HuH-7 (cell line): ENCODE results near the gene C2orf92.
"Not testable (repeated sequence)": the region's sequence is repeated elsewhere in the genome, so short reads cannot be mapped to it uniquely, and the experiment has no call there.

Experiments used
- DNase-seq: peaks from one replicate; pipeline ENCODE4 v3.0.0; 2011; ENCODE audit warnings: low spot score

Gene C2orf92

DNA sequence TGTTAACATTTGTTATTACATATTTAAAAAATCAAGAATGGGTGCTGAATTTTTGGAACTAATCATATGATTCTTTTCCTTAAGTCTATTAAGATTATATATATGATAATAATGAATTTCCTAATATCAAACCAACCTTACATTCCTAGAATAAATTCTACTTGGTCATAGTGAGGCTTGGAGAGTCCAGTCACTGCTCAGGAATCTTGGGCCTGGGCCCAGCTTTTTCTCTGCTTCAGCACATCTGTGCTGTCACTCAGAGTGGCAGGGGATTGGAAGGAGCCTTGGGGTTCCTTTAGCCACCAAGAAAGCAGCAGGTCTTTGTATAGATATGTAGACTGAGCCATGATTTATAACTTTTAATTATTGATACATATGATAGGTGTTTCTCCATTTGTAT, 24.0 kb downstream of the C2orf92 start:
- DNase-seq, result no peak

DNA sequence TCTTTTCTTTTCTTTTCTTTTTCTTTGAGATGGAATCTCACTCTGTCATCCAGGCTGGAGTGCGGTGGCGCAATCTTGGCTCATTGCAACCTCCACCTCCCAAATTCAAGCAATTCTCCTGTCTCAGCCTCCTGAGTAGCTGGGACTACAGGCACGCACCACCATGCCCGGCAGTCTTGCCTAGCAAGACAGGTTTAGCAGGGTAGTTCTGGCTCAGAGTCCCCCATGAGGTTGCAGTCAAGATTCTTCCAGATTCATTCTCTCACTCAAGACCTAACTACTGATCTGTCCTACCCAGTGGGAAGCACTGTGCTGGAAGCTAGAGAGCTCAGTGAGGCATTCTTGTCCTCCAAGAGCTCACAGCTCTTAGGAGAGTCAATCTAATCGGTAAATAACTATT, 26.2 kb downstream of the C2orf92 start:
- no peak for DNase-seq

DNA sequence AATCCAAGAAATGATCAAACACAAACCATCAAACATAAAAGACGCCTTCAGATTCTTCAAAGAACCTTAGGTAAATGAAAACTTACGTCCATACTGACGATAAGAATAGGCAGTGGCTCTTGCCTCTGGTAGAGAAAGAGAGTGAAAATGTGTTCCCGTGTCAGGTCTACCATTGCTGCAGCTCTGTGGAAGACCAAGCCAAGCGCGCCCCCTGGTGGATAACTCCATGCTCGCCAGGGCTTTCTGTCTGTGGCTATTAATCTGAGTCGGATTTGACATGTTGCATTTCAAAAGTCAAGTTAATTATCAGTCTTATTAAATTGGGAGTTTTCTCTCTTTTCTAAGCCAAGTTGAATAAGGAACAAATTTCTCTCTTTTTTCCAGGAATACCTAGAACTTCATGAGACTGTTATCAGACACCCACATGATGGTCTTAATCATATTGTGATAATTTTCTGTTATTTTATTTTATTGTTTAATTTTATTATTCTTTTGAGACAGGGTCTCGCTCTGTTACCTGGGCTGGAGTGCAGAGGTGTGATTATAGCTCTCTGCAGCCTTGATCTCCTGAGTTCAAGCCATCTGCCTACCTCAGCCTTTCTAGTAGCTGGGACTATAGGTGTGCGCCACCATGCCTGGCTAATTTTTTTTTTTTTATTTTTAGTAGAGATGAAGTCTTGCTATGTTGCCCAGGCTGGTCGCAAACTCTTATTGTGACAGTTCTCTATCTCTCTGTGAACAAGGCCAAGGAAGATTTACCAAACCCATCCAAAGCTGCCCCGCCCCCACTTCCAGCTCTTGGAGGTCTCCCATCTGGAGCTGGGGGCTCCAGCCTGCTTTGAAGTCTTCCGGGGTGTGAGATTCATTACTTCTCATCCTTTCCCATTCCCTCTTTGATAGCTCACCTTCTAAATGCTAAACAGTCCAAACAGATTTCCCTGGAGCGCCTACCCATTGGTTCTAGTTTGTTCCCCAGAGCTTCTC, 28.0 kb downstream of the C2orf92 start:
- DNase-seq, result peak; percentile 77

DNA sequence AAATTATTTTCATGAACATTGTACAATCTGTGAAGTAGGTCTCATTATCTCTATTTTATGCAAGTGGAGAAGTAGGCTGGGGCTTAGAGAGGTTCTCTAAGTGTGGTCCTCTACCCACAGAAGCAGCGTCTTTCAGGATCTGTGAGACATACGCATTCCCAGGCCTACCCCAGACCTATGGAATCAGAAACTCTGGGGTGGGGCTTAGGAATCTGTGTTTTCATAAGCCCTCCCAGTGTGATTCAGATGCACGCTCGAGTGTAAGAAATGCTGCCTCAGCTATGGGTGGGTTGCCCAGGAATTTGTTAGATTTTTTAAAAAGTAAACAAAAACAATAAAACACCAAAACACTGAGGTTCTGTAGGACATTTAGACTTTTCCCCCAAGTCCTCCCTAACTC, 29.0 kb downstream of the C2orf92 start:
- no peak for DNase-seq

DNA sequence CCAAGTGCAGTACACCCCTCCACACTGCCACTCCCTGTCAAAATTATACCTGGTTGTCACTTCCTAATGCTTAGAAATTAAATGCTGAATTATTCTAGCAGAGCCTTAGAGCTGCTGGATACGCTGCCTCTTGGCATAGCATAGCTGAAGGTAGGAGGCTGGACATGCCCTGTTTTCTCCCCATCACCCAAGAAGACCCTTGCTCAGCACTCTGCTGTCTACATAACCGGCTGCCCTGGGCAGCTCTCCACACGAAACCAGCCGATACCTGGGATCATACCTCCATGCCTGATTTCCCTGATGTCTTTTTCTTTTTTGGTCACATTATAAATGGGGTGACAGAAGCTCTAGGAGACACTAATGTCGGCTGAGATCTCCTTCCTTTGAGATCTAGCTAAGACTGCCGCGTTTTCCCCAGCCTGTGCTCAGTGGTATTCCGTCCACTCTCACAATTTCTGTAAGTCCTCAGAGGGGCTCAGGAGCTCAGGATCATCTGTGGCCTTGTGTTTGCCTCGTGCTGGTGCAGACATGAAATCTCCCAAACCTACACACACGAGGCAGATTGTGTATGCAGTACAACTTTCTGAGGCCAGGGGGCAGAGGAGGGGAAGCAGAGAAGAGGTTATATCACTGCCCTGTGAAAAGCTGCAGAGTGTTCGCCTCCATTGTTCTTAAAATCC, 30.4 kb downstream of the C2orf92 start:
- DNase-seq, result peak; percentile 74

DNA sequence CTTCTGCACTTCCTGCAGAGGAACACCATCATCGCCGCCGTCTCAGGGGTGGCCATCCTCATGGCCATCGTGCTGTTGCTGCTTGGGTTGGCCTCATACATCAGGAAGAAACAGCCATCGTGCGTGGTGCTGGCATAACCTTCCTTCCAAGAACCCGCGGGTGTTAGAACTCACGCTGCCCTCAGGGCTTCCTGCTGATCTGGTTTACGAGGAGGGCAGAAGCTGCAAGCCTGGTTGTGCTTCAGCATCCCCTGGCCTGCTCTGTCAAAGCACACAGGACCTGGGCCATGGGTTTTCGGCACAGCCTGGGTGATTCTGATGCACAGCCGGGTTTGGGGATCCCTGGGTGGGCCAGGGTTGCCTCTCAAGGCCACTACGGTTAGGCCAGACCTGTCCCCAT, 31.7 kb downstream of the C2orf92 start:
- no peak for DNase-seq

DNA sequence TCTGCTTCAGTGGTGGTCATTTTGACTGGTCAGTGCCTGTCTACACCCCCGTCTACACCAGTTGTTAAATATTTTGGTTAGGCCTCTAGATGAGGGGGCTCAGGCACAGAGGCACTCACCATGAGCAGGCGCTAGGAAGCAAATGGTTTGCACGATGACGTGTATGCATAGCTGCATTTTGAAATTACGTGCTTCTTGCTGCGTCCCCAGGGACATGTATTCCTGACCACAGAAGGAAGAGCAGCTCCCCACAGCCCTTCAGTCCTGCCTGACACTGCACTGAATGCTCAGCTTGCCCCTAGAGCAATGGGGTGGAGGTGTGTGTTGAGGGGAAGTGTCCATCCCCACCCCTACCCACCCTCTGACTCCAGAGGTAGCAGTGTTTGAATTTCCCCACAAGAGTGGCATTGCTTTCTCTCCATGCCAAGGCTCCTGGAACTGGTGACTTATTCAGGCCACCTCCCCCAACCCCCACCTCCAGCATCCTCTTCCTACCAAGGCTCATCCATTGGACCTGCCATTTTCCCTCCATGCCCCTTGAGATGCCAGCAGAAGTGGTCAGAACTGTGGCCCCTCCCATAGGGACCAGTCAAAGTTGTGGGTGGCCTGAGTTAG, 32.4 kb downstream of the C2orf92 start:
- DNase-seq, result no peak

DNA sequence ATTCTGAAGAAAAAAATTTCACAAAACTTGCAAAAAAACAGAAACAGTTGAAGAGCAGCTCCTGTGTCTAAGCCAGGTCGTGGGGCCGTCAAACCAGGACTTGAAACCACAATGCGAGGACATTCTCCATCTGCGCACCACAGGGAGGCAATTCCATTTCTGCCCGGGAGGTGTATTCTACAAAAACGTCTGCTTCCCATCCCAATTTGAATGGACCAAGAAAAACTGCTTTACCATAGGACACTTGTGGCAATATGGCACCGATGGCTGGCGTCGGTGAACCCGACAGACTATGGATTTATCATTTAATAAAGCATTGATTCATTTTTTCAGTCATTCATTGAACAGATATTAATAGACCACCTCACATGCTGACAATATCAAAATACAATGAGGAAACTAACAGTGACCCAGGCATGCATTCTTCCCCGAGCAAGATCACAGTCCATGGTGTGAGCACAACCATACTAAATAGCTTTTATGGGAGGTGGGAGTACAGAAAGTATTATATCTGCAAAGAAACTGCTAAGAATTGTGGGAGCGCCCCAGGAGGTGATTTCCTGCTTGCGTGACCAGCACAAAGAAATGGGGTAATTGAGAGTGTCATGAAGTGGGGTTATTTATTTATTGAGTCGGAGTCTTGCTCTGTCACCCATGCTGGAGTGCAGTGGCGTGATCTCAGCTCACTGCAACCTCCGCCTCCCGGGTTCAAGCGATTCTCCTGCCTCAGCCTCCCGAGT, 33.4 kb downstream of the C2orf92 start:
- DNase-seq, result no peak

DNA sequence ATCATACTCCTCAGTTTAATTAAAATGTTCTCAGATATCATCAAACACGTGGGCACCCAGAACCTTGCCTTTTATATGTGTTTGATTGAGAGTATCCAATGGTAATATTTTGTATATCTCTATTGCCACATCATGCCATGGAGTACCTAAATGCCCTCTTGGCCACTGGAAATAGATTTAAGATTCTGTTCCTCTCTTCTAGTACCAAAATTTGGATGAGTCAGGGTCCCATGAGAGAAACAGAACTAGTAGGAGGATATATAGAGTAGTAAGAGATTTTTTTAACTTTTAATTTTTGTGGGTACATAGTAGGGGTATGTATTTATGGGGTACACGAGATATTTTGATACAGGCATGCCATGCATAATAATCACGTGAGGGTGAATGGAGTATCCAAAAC, 34.2 kb downstream of the C2orf92 start:
- no peak for DNase-seq

DNA sequence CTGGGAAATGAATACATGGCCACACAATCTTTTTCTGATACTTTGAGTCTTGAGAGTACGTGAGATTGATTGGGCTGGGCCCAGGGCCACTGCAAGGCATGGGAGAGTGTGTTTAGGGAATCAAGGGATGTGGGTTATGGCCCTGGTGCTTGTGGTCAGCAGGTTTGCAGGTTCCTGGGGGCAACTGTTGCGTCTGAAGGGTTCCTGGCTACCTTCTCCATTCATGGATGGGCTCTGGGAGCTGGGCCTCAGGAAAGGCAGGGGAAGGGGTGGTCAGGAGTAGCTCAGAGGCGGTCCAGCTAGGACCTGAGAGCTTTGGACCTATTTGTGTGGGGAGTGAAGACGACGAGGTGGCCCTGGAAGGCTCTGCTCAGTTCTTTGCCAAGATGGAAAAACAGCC, 35.5 kb downstream of the C2orf92 start:
- DNase-seq, result no peak

DNA sequence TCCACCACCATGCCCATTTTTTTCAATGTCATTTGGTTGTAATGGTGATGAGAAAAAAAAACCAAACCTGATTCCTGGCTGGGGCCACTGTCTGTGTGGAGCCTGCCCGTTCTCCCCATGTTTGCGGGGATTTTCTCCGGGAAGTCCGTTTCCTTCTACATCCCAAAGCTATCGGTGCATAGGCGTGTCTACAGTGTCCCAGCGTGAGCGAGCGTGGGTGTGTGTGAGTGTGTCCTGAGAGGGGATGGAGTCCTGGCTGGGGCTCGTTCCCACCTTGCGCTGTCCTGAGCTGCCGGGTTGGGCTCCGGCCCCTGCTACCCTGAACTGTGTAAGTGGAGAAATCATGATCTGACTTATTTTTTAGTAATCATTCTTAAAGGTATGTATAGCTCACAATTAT, 36.6 kb downstream of the C2orf92 start:
- no peak for DNase-seq

DNA sequence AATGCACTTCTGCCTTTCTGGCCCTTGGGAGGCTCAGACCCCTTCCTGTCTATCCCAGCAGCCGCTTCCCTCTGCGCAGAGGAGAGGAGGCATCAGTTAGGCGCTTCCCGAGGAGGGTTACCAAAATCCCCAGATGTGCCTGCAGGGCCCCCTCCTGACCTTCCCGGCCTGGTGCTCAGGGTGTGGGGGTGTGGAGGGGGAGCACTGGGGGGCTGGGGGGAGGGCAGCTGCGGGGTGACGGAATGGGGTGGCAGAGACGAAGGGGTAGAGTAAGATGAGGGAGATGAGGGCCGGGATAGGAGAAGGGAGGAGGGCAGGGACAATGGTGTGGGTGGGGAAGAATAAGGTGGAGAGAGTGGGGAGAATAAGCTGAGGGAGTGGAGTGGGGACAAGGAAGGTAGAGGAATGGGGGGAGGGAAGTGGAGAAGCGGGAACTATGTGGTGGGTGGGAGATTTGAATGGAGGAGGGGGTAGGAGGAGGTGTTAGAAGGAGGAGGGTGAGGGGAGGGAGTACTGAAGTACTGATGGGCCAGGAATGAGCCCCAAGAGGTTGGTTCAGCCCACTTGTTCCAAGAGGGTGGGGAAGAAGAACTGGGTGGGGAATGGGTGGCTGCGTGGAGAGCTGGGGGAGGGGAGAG, 37.3 kb downstream of the C2orf92 start:
- DNase-seq, result no peak

DNA sequence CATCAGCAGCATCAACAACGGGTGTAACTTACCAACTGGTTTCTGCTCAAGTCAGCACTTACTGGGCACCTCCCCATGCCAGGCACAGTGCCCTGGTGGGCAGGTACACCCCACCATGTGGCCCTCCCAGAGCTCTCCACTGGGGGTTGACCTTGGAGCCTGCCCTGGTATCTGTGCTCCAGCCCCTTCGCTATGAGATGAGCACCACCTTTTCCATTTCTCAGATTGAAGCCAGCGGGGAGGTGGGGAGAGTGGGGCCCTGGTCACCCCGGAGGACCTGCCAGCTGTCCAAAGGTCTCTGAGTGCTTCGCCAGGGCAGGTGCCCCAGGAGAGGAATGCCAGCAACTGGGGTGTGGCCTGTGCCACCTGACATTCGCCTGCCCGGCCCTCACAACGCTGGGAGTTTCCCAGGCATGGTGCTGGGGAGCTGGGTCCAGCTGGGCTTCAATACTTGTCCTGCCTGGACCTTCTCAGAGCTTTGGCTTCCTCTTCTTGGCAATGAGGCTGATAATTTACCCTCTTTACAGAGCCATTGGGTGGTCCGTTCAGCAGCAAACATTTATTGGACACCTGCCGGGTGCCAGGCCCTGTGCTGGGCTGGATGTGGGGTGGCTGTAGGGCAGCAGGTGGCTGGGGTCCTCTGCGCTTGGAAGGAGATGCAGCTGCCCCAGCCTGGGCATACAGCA, 38.0 kb downstream of the C2orf92 start:
- DNase-seq, result no peak

DNA sequence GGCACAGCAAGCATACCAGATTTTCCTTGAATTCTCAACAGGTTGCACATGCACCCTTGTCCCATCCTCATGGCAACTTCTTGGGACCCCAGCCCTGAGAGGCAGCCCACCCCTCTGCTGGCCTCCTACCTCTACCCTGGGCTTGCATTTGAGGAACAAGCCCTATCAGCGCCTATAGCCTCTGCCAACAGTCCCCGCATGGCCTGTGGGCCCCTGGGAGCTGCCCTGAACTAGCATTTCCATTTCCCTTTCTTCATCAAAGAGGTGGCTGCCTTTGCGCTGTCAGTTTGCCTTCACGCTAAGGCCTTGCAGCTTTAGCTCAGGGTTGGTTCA, 38.5 kb downstream of the C2orf92 start:
- no peak for DNase-seq

DNA sequence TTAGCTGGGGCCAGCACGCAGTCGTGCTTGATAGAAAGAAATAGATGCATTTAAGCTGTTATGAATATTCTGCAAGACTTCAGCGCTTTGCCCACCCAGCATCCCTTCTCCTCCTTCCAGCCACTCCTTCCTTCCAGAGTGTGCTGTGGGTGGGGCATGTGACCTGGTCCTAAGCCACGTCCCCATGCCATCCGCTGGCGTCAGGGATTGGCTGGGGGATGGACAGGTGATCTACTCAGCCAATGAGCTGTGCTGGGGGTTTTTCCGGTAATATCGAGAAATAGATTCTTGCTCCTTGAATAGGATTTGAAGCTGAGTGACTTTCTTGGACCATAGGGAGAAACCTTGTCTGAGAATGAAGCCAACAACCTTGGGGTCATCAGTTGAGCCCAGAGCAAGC, 39.1 kb downstream of the C2orf92 start:
- no peak for DNase-seq

DNA sequence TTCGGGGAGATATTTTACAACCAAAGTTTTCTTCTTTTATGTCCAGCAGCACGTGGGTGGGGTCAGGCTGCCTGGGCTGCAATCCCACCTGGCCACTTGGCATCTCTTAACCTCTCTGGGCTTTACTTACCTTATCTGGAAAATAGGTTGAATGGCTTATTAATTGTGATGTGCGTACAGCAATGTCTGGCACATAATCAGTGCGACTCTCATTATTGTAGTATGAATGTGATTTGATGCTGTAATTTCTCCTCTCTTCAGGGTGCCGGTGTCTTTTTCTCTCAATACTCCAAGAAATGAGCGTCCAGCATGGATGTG, 41.8 kb downstream of the C2orf92 start:
- DNase-seq, result no peak

DNA sequence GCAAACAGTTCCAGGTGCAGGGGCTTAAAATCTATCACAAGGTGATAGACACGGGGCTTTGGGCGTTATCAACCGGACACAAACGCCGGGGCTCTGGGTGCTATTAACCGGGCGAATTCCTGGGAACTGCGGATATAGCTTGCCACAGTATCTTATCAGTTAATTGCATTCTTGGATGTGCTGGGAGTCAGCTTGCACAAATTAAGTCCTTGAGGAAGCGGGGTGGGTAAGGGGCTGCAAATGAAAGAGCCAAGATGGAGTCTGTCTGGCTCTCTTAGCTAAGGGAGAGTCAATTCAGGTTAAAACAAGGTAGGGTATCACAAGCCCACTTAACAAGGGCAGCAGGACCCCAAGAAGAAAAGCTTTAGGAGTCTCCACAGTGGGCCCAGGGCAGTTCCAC, 42.7 kb downstream of the C2orf92 start:
- not testable (repeated sequence) for DNase-seq

DNA sequence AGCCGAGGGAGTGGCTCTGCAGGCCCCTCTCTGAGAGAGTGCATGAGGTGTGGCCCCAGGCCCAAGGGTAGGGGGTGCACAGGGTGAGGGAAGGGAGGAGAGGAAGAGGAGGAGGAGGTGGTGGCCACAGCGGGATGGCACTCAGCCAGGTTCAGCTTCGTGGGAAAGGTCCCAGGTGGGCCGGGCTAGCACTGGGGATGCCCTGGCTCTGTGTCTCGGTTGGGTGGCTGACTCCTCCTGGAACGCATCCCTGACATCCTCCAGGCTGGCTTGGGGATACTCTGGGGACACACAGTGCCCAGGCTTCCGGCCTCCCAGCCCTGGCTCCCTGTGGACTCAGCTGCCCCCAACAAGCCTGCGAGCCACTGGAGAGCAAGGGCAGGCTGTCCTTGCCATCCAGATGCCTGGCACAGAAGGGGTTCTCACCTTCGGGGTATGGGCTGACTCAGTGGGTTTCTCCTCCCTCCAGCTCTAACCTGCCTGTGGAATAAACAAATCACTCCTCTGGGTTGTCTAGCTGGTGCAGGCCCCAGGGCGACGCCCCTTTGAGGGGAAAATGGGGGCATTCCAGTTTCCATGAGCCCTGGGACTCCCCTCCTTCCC, 43.3 kb downstream of the C2orf92 start:
- DNase-seq, result no peak

DNA sequence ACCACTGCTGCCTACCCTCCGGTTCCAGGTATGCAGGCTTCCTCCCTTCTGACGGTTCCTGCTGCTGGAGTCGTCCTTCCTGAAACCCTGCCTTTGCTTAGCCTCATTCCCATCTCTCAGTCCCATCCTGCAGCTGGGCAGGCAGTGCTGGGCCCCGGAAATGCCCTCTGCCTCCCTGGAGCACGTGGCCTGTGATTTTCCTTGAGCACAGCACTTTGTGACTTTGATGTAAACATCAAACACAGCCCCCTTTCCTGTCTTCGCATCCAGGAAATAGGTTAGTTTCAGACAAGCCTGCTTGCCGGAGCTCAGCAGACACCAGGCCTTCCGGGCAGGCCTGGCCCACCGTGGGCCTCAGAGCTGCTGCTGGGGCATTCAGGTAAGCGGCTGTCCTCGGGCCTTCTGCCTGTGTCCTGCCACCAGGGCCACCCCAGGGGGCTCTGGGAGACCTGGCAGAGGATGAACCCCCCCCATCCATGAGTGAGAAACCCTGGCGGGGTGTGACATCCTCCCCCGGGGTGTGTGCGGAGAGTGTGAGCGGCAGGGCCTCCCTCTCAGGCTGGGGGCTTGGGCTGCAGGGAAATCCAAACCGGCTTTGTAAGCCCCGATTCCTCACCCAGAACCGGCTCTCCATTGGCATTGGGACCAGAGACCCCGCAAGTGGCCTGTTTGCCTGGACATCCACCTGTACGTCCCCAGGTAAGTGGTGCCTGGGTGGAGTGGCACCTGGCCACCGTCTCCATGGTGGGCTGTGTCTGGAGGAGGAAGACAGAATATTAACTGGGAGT, 44.0 kb downstream of the C2orf92 start, which contains the start of gene ZAP70:
Gene ZAP70 (plus strand): TSS at position 281 of the 788 bp plus-strand sequence. CDS start 10,461 bp downstream, outside the sequence.
- DNase-seq, result no peak
